ENCODE data around the gene GATA2.

Gene GATA2

GRCh38 chr3:128432301-128432970 lies 60.6 kb downstream of the GATA2 start:
- DNase-seq = no peak

DNA sequence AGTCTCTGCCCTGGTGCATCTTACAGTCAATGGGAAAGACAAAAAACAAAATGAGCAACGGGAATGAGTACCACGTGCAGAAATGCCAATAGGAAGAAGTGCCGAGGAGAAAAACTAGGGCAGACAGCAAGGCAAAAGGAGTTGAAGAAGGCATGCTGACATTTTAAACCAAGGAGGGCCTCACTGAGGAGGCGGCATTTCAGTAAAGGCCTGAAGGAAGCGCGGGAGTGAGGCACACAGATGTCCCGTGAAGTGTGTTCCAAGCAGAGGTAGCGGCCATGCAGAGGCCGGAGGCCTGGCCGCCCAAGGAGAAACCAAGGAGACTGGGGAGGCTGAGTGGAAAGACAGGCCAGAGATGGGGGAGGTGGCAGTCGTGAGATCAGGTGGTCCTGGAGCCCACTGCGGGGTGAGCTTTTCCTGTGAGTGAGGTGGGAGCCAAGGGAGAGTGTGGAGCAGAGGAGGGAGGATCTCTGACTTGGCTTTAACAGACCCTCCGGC lies 61.1 kb downstream of the GATA2 start:
- no peak for DNase-seq

- DNase-seq = no peak
Observed at GRCh38 chr3:128430731-128431130, 62.3 kb downstream of the GATA2 start.

DNA sequence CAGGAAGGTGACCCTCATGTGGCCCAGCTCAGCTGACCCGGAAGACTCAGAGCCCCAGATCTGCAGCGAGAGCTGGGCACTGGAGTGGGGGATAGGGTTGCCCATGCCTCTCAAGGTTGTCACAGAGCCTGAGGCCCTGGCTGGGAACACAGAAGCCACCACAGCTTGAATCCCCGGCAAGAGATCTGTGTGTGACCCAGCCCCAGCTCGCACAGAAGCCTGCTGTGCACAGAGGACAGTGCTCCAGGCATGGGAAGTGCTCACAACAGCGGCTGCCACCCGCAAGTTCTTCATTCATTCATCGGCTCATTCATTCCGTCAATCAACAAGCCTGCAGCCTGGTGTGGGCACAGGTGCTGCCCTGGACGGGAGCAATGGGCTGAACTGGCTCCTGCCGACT lies 62.7 kb downstream of the GATA2 start:
- DNase-seq = no peak

GRCh38 chr3:128429751-128430150 lies 63.2 kb downstream of the GATA2 start:
- DNase-seq = no peak
